ENCODE measurements around the gene JMJD6.
"Not testable (repeated sequence)": the region's sequence is repeated elsewhere in the genome, so short reads cannot be mapped to it uniquely, and the experiment has no call there.

Gene JMJD6

DNA sequence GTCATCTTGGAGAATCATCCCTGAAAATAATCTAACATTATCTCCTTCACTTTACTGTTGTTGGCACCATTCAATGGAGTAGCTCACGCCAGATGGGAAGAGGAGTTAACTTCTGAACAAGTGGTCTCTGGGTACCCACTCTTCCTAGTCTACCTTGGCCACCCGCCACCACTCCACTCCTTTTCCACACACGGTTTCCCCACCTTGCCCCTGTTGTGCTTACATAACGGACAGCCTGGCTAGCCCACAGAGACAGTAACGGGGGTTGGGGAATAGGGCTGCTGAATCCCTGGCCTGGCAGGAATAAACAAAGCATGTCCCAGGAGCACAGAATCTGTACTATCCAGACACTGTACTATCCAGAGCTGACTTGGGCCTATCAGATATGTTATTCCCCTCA lies 12.1 kb downstream of the JMJD6 start:
- DNase-seq (ENCODE audit: low read depth), result no peak
- no peak overlapping the region for H3K4me3 ChIP-seq (replicated peaks; ENCODE audit: low read depth, low read length)
- no peak for TF ChIP-seq CTCF (IDR thresholded peaks at IDR 0.05; ENCODE audit: low read length, missing control alignments)

DNA sequence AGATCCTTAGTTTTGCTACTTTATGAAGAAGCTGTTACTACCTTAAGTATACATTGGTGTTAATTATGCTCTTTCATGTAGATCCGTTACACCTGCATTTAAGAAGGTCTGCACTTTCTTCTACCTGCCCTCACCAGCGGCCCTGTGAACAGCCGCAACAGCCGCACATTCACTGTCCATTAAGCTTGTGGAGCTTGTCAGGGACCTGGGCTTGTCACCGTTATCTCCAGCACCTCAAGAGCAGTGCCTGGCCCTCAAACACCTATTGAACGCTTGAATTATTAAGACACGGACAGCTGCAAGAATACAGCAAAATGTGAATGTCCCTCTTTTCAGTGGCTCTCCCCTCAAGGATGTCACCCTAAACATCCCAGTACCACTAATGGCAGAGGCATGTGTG lies 12.6 kb downstream of the JMJD6 start:
- no peak overlapping the region for H3K4me3 ChIP-seq (replicated peaks; ENCODE audit: low read depth, low read length)
- no peak for TF ChIP-seq CTCF (IDR thresholded peaks at IDR 0.05; ENCODE audit: low read length, missing control alignments)
- no peak for DNase-seq (ENCODE audit: low read depth)

- H3K4me3 ChIP-seq (replicated peaks; ENCODE audit: low read depth, low read length); DNase-seq (ENCODE audit: low read depth): not testable (repeated sequence)
These were observed 14.1 kb downstream of the JMJD6 start for GRCh38 chr17:76712321-76712720.

GRCh38 chr17:76710863-76711611 lies 15.4 kb downstream of the JMJD6 start, which contains the start of gene MXRA7:
Gene MXRA7 (minus strand): TSS chr17:76710965. CDS start chr17:76710946, 19 bp downstream.
- peak; percentile 68 for DNase-seq (ENCODE audit: low read depth)
- H3K4me3 ChIP-seq (replicated peaks; ENCODE audit: low read depth, low read length), result peak within 1 kb of the TSS; percentile 67
- TF ChIP-seq CTCF (IDR thresholded peaks at IDR 0.05; ENCODE audit: low read length, missing control alignments), result no peak

GRCh38 chr17:76709951-76710862 lies 16.2 kb downstream of the JMJD6 start:
- H3K4me3 ChIP-seq (replicated peaks; ENCODE audit: low read depth, low read length), result peak overlapping the region; percentile 67
- DNase-seq (ENCODE audit: low read depth), result not testable (repeated sequence)

DNA sequence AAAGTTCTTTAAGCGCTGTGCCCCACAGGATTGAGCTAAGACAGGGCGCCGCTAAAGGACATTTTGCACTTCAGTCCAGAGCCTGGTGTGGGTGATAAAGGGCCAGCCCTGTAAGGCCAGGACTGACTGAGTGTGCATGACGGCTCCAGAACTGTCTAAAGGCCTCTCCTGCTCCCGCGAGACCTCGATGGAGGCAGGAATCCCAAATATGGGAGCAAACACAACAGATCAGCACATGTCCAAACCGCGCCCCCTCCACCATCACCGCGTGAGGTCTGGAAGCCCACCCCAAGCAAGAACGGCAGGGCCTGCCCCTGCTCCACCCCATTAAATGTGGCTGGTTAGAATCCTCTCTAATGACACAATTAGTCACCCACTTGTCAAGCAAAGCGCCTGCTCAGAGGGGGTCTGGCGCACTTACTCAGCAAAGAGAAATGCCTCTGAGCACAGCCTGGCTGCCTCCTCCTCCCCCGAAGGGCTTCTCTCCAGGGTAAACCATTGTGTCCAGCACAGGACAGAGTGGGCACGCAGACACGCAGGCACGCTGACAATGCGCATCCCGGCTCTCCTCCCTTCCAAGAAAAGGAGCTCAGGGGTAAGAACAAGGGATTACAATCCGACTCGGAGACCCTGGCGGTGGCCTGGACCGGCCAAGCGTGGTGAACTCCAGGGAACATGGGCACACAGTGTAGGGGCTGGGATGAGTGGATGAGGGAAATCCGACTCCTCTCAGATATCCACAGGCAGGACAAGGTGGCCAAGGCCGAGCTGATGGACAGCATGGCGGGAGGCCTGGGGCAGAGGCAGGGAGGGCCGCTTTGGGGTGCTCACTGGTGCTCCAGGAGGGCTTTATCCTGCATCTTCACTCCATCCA lies 17.1 kb downstream of the JMJD6 start:
- TF ChIP-seq CTCF (IDR thresholded peaks at IDR 0.05; ENCODE audit: low read length, missing control alignments), result no peak
- peak; percentile 95 for DNase-seq (ENCODE audit: low read depth)
- peak overlapping the region; percentile 67 for H3K4me3 ChIP-seq (replicated peaks; ENCODE audit: low read depth, low read length)

DNA sequence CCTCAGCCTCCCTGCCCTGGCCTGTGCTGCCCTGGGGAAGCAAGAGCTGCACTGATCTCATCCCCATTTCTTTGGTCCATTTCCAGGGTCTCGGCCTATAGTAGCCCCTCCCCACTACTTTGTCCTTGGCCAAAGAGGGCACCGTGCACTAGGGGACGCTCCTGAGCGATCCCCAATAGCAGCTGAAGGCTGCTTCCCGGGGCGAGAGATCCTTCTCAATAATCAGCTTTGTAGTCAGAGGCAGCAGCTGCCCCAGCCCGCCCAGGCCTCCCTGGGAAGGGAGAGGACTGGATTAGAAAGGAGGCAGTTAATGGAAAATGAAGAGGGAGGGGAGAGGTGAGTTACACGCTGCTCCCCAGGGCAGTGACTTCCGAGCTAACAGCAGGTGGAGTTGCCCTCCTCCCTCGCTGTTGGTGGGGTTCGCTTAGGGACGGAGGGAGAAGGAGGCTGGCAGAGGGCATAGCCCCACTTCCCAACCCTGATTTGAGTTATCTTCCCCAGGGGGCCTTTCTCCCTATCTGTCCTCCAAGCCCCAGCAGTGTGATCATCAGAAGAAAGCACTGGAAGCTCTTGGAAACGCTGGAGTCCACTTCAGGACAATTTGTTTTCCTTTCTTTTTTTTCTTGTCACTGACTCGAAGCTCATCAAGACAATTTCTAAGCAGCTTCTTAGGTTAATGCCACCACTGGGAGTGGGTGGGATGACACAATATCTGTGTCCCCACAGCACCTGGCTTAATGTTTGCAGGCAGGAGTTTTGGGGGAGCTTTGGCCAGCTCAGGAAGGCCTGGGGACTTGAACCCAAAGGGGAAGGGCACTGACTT lies 18.2 kb downstream of the JMJD6 start:
- DNase-seq (ENCODE audit: low read depth), result no peak
- TF ChIP-seq CTCF (IDR thresholded peaks at IDR 0.05; ENCODE audit: low read length, missing control alignments), result peak; percentile 44
- peak overlapping the region; percentile 67 for H3K4me3 ChIP-seq (replicated peaks; ENCODE audit: low read depth, low read length)

Data from fibroblast of pulmonary artery (primary cell).